ENCODE measurements around the gene SPATS2L.

SPATS2L gene

DNA sequence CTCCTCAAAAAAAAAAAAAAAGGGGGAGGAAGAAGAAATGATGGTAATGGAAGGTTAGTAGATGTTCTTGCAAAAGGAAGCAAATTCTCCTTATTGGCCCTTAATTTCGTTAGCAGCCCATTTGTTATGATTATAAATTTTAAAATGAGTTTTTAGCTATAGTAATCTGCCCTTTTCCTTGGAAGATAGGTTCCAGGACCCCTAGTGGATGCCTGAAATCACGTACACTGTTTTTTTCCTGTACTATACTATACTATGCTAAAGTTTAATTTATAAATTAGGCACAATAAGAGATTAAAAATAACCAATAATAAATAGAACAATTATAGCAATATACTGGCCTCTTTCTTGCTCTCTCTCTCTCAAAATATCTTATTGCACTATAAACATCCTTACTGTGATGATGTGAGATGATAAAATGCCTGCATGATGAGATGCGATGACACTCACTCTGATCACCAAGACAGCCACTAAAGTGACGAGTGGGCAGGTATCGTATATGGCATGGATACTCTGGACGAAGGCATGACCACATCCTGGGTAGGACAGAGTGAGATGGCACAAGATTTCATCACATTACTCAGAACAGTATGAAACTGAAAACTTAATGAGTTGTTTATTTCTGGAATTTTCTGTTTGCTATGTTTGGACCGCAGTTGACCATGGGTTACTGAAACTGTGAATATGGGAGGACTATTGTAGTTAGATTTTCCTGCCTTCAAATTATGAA is 116.2 kb downstream of the SPATS2L start:
- H3K36me3 ChIP-seq (ENCODE audit: control insufficient read depth, low read length): no peaks in the 10 kb centered on the region
- no peaks in the 10 kb centered on the region for H3F3A ChIP-seq (ENCODE audit: control insufficient read depth, insufficient read depth)
- H3K79me2 ChIP-seq (ENCODE audit: control insufficient read depth, low read length): no peaks in the 10 kb centered on the region
- no peak overlapping the region for H3K27ac ChIP-seq (ENCODE audit: low read depth, low read length)
- TF ChIP-seq EZH2phosphoT487 (IDR thresholded peaks at IDR 0.05; ENCODE audit: borderline replicate concordance, low read length): no peak
- TF ChIP-seq, protein P1, sequence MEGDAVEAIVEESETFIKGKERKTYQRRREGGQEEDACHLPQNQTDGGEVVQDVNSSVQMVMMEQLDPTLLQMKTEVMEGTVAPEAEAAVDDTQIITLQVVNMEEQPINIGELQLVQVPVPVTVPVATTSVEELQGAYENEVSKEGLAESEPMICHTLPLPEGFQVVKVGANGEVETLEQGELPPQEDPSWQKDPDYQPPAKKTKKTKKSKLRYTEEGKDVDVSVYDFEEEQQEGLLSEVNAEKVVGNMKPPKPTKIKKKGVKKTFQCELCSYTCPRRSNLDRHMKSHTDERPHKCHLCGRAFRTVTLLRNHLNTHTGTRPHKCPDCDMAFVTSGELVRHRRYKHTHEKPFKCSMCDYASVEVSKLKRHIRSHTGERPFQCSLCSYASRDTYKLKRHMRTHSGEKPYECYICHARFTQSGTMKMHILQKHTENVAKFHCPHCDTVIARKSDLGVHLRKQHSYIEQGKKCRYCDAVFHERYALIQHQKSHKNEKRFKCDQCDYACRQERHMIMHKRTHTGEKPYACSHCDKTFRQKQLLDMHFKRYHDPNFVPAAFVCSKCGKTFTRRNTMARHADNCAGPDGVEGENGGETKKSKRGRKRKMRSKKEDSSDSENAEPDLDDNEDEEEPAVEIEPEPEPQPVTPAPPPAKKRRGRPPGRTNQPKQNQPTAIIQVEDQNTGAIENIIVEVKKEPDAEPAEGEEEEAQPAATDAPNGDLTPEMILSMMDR (IDR thresholded peaks at IDR 0.05; ENCODE audit: low read depth, low read length, poor library complexity, severe bottlenecking): no peak
- H3K4me3 ChIP-seq (ENCODE audit: low read length): no peak overlapping the region
- no peaks in the 10 kb centered on the region for H3K27me3 ChIP-seq (ENCODE audit: control insufficient read depth, low read length)
- no peaks in the 10 kb centered on the region for H3K9me2 ChIP-seq (replicated peaks; ENCODE audit: control insufficient read depth, low read length)
- H3K9me3 ChIP-seq (ENCODE audit: control insufficient read depth, insufficient read depth, low read length): no peaks in the 10 kb centered on the region
- no peak overlapping the region for H3K4me2 ChIP-seq (ENCODE audit: low read length)
- no peaks in the 10 kb centered on the region for H3K4me1 ChIP-seq (ENCODE audit: control insufficient read depth, low read length)
- H4K20me1 ChIP-seq (ENCODE audit: control insufficient read depth, insufficient read depth, low read depth, low read length): no peaks in the 10 kb centered on the region

- no peaks in the 10 kb centered on the region for H4K20me1 ChIP-seq (ENCODE audit: control insufficient read depth, insufficient read depth, low read depth, low read length)
- H3K27ac ChIP-seq (ENCODE audit: low read depth, low read length): no peak overlapping the region
- TF ChIP-seq EZH2phosphoT487 (IDR thresholded peaks at IDR 0.05; ENCODE audit: borderline replicate concordance, low read length): no peak
- TF ChIP-seq, protein P1 (IDR thresholded peaks at IDR 0.05; ENCODE audit: low read depth, low read length, poor library complexity, severe bottlenecking): no peak
- H3K36me3 ChIP-seq (ENCODE audit: control insufficient read depth, low read length): no peaks in the 10 kb centered on the region
- H3K27me3 ChIP-seq (ENCODE audit: control insufficient read depth, low read length): 0 out of 2 replicates have a peak, but pooled peaks cover 1% of the 10 kb centered on the region
- H3K9me3 ChIP-seq (ENCODE audit: control insufficient read depth, insufficient read depth, low read length): no peaks in the 10 kb centered on the region
- H3F3A ChIP-seq (ENCODE audit: control insufficient read depth, insufficient read depth): no peaks in the 10 kb centered on the region
- no peaks in the 10 kb centered on the region for H3K4me1 ChIP-seq (ENCODE audit: control insufficient read depth, low read length)
- H3K4me2 ChIP-seq (ENCODE audit: low read length): no peak overlapping the region
- H3K4me3 ChIP-seq (ENCODE audit: low read length): no peak overlapping the region
- no peaks in the 10 kb centered on the region for H3K9me2 ChIP-seq (replicated peaks; ENCODE audit: control insufficient read depth, low read length)
- H3K79me2 ChIP-seq (ENCODE audit: control insufficient read depth, low read length): no peaks in the 10 kb centered on the region
These were observed 117.0 kb downstream of the SPATS2L start for GRCh38 chr2:200423541-200423940.

GRCh38 chr2:200425026-200425821 is 118.7 kb downstream of the SPATS2L start:
- Histone ChIP-seq H3K27ac (ENCODE audit: low read depth, low read length) (no peak overlapping the region), H3K36me3 (ENCODE audit: control insufficient read depth, low read length) (no peaks in the 10 kb centered on the region), H3K9me3 (ENCODE audit: control insufficient read depth, insufficient read depth, low read length) (no peaks in the 10 kb centered on the region), H4K20me1 (ENCODE audit: control insufficient read depth, insufficient read depth, low read depth, low read length) (no peaks in the 10 kb centered on the region), H3K4me1 (ENCODE audit: control insufficient read depth, low read length) (no peaks in the 10 kb centered on the region), H3K9me2 (replicated peaks; ENCODE audit: control insufficient read depth, low read length) (no peaks in the 10 kb centered on the region), H3K4me2 (ENCODE audit: low read length) (no peak overlapping the region), H3K27me3 (ENCODE audit: control insufficient read depth, low read length) (0 out of 2 replicates have a peak, but pooled peaks cover 3% of the 10 kb centered on the region), H3F3A (ENCODE audit: control insufficient read depth, insufficient read depth) (no peaks in the 10 kb centered on the region), H3K4me3 (ENCODE audit: low read length) (no peak overlapping the region), H3K79me2 (ENCODE audit: control insufficient read depth, low read length) (no peaks in the 10 kb centered on the region)
- TF ChIP-seq, protein P1 (IDR thresholded peaks at IDR 0.05; ENCODE audit: low read depth, low read length, poor library complexity, severe bottlenecking): no peak
- TF ChIP-seq EZH2phosphoT487 (IDR thresholded peaks at IDR 0.05; ENCODE audit: borderline replicate concordance, low read length): no peak
